ENCODE measurements around the gene RFK. TPM values are rescaled to one million over a fixed set of nuclear protein-coding genes. Genes with fewer than 3 reads are reported as not detected.

The RFK gene
- total and polyA plus RNA-seq, 9 of the 15 experiments (the other 6 are each of a cell fraction or from before 2014, with no cell fraction given), result 3.8 to 51.1 (median 14.8) TPM

GRCh38 chr9:76372336-76372735 is 21.9 kb downstream of the RFK start (continued):
- TF ChIP-seq ZNF449 (CRISPR knock-in tag; IDR thresholded peaks at IDR 0.05), result no peak

DNA sequence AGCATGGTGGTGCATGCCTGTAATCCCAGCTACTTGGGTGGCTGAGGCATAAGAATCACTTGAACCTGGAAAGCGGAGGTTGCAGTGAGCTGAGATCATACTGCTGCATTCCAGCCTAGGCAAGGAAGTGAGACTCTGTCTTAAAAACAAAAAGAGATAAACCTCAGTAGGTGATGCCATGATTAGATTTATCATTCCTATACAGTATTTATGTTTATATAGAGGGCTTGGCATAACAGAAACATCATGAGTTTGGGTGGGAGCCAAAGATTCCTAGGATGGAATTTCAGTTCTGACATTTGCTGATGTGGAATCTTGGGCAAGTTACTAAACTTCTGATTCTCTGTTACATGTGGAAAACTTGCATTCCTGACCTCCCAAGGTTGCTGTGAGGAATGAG is 22.3 kb downstream of the RFK start:
- Histone ChIP-seq H3K4me3 (no peak overlapping the region), H3K27ac (ENCODE audit: extremely low read depth, low read depth, low read length) (no peak overlapping the region), H3K27me3 (ENCODE audit: control insufficient read depth in 2 of 2, insufficient read depth in 2 of 2, low read length in 2 of 2) (no peaks in the 10 kb centered on the region), H3K4me1 (replicated peaks in 1 of 2; ENCODE audit: control insufficient read depth in 2 of 2, insufficient read depth in 2 of 2, low read length in 2 of 2) (peaks cover 0 to 6% of the 10 kb centered on the region in 2 experiments; a peak in 3 of 5 replicates), H3K36me3 (ENCODE audit: control insufficient read depth, insufficient read depth, low read length) (no peaks in the 10 kb centered on the region), H3K9me3 (replicated peaks; ENCODE audit: control insufficient read depth, insufficient read depth, low read depth, low read length) (no peaks in the 10 kb centered on the region), H4K20me1 (replicated peaks; ENCODE audit: control insufficient read depth, insufficient read depth, low read length) (no peaks in the 10 kb centered on the region), H2AFZ (ENCODE audit: low read depth, low read length) (no peak overlapping the region), H3K4me2 (ENCODE audit: insufficient read depth, low read length) (no peak overlapping the region), H3K9ac (ENCODE audit: insufficient read depth in 1 of 2, low read depth in 2 of 2, low read length in 2 of 2) (no peak overlapping the region), H3K79me2 (ENCODE audit: control insufficient read depth, insufficient read depth, low read length) (no peaks in the 10 kb centered on the region), H3K9me1 (ENCODE audit: control insufficient read depth, insufficient read depth, low read length) (no peaks in the 10 kb centered on the region)
- no TSS peak for BruUV-seq (replicated peaks)
- intact Hi-C loops (cut with micrococcal nuclease), result no loop called here
- FAIRE-seq (no peak), ATAC-seq (no peak), DNase-seq (ENCODE audit: extremely low read depth in 1 of 4, low spot score in 3 of 4) (no peak)
- POLR2A ChIA-PET, result interaction anchor here (1.1 kb wide), 1 partner anchor 12 kb away, joined by 6 read pairs; no protein-coding TSS in a partner anchor
- CTCF ChIA-PET (ENCODE audit: low intra/inter-chr PET ratio), result no interaction called here
- 50% methylated on average over 1 of the region's 1 CpG for WGBS (ENCODE audit: insufficient coverage, low coverage, missing lambda C conversion rate)
- in situ Hi-C loops (cut with MboI), result no loop called here
- no peak for TF ChIP-seq ZNF134 (CRISPR knock-in tag; conservative IDR thresholded peaks at IDR 0.05)
- no peak for TF ChIP-seq BCOR (IDR thresholded peaks at IDR 0.05)
- TF ChIP-seq CBFB (CRISPR knock-in tag; IDR thresholded peaks at IDR 0.05), result no peak
- no peak for TF ChIP-seq TSHZ1 (CRISPR knock-in tag; IDR thresholded peaks at IDR 0.05)
- TF ChIP-seq PBX2 (CRISPR knock-in tag; IDR thresholded peaks at IDR 0.05; ENCODE audit: low read depth), result no peak
- no peak for TF ChIP-seq PBX2 (tag; conservative IDR thresholded peaks at IDR 0.05; ENCODE audit: low read depth)
- no peak for TF ChIP-seq ZFPM2 (CRISPR knock-in tag; IDR thresholded peaks at IDR 0.05)
- no peak for TF ChIP-seq XRCC4 (IDR thresholded peaks at IDR 0.05; ENCODE audit: extremely low read depth, insufficient read depth, insufficient read length)
- no peak for TF ChIP-seq USF1 (CRISPR knock-in tag; IDR thresholded peaks at IDR 0.05)
- TF ChIP-seq HBP1 (CRISPR knock-in tag; IDR thresholded peaks at IDR 0.05), result no peak
- TF ChIP-seq ZNF408 (CRISPR knock-in tag; IDR thresholded peaks at IDR 0.05; ENCODE audit: low read depth), result no peak
